ENCODE results near the gene DNMT3A.

GRCh38 chr2:25273985-25274535 lies 67.7 kb downstream of the DNMT3A start:
- TF ChIP-seq POLR2AphosphoS5 (IDR thresholded peaks at IDR 0.05) (no peak), POLR2A (IDR thresholded peaks at IDR 0.05) (no peak)
